IPS-20b (cell line): ENCODE measurements around the gene PARD3B.

Experiments
- H3K27ac ChIP-seq: one replicate; pipeline ENCODE4 v1.5.1; 2013; ENCODE audit warnings: low read length
- H3K27me3 ChIP-seq: 2 replicates; pipeline ENCODE4 v1.6.1; 2013; ENCODE audit warnings: mild to moderate bottlenecking, low read length, inconsistent platforms; ENCODE audit not compliant: insufficient read depth
- H3K36me3 ChIP-seq: 2 replicates; pipeline ENCODE4 v1.6.1; 2013; ENCODE audit warnings: low read depth, mild to moderate bottlenecking, inconsistent platforms, low read length, moderate library complexity; ENCODE audit not compliant: insufficient read depth
- H3K4me1 ChIP-seq: 2 replicates; pipeline ENCODE4 v1.6.1; 2013; ENCODE audit warnings: mild to moderate bottlenecking, control low read depth, inconsistent platforms, low read length, moderate library complexity; ENCODE audit not compliant: insufficient read depth
- H3K4me3 ChIP-seq: 2 replicates; pipeline ENCODE4 v1.5.1; 2013; ENCODE audit warnings: mild to moderate bottlenecking, low read length, inconsistent platforms
- H3K9ac ChIP-seq: 2 replicates; pipeline ENCODE4 v1.6.1; 2013; ENCODE audit warnings: low read depth, mild to moderate bottlenecking, inconsistent platforms, low read length, moderate library complexity
- H3K9me3 ChIP-seq: 2 replicates; pipeline ENCODE4 v1.6.1; 2013; ENCODE audit warnings: mild to moderate bottlenecking, low read depth, low read length, inconsistent platforms; ENCODE audit not compliant: insufficient read depth

PARD3B gene

DNA sequence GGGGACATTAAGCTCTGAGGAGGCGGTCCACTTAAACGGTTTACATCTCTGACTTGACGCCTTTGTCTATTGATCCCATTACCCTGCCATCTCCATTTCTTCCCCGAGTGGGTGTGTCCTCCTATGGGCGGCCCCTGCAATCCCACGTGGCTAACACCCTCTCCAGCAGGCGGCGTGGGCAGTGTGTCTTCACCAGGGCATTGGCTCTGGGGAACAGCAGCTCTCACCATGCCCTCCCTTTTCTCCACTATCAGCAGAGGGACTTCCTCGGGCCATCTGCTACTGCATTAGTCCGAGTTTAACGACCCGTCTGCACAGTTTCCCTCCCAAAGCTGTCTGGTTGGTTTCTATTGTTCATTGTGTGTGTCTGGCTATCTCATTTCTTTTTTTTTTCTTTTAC, 625.1 kb downstream of the PARD3B start:
- no peaks in the 10 kb centered on the region for H3K4me1 ChIP-seq

DNA sequence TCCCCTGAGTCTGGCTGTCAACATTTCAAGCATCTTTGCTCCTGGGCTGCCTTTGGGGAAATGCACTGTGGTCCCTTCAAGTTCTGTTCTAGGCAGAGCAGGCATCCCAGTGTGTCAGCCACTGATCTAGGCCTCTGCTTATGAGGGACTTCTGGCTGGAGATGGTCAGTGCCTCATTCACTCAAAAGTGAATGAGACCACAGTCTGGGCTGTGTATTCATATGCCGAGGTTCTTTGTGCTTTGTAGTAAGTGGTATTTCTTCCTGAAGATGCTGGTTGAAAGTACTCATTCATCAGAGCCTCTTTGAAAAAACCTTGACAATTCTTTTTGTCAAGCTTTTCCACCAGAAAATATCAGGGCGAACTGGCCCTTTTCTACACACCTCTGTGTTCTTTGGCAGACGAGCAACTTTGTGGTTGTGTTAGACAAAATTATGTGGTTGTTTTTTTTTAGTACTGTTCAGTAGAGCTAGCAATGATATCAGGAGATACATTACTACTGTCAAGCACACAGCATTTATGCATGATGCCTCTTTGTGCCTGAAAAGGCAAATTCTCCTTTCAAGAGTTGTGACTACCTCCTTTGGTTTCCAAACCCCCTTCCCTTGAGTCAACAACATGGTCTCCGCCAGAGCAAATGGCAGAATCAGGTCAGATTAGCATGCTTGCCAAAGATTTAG, 626.1 kb downstream of the PARD3B start:
- H3K4me3 ChIP-seq: no peak overlapping the region
- H3K9ac ChIP-seq: no peak overlapping the region
- no peak overlapping the region for H3K27ac ChIP-seq
- H3K36me3 ChIP-seq: no peaks in the 10 kb centered on the region
- no peaks in the 10 kb centered on the region for H3K27me3 ChIP-seq
- no peaks in the 10 kb centered on the region for H3K4me1 ChIP-seq
- no peaks in the 10 kb centered on the region for H3K9me3 ChIP-seq

More for the DNA sequence above, 625.1 kb downstream of the PARD3B start:
- no peaks in the 10 kb centered on the region for H3K27me3 ChIP-seq
- no peak overlapping the region for H3K4me3 ChIP-seq
- H3K36me3 ChIP-seq: no peaks in the 10 kb centered on the region
- no peak overlapping the region for H3K27ac ChIP-seq
- no peak overlapping the region for H3K9ac ChIP-seq
- no peaks in the 10 kb centered on the region for H3K9me3 ChIP-seq

DNA sequence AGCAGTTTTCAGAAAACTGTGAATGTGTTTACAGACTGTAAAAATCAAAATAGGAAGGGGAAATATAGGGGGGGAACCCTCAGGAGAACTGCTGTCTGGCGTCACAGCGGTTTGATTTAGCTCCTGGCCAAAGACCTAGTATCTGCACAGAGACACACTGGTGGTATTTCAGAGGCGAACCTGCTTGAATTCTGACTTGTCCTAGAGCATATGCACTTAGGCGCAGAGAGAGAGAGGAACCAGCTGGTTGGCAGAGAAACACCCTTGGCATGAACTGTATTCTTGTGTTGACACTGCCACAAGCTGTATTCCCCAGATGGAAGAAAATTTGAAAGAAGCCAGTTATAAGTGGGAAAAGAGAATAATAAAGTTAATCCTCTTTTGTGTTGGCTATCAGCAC, 630.6 kb downstream of the PARD3B start:
- Histone ChIP-seq H3K9me3 (no peaks in the 10 kb centered on the region), H3K27me3 (no peaks in the 10 kb centered on the region), H3K27ac (no peak overlapping the region), H3K36me3 (no peaks in the 10 kb centered on the region), H3K4me1 (peaks cover 7% of the 10 kb centered on the region; the same call in 1 of the 2 replicates), H3K4me3 (no peak overlapping the region), H3K9ac (no peak overlapping the region)

DNA sequence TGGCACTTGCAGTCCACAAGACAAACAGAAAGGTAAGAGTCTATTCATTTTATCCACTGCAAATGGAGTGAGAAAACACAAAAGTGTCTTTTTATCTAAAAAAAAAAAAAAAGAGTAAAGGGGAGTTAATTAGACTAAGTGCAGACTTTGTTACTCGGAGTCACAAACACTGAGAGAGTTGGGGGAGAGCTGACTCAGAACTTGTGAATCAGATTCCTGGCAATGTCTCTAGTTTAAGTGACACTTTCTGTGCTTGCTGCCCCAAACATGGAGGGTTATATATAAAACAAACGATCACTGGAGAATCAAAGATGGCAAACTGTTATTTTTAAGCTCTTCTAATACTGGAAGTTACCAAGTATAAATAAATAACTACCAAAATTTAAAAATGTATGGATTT, 631.3 kb downstream of the PARD3B start:
- no peaks in the 10 kb centered on the region for H3K27me3 ChIP-seq
- H3K4me1 ChIP-seq: peaks cover 8% of the 10 kb centered on the region; the same call in 1 of the 2 replicates
- no peaks in the 10 kb centered on the region for H3K36me3 ChIP-seq
- H3K4me3 ChIP-seq: no peak overlapping the region
- no peak overlapping the region for H3K27ac ChIP-seq
- H3K9ac ChIP-seq: no peak overlapping the region
- no peaks in the 10 kb centered on the region for H3K9me3 ChIP-seq

DNA sequence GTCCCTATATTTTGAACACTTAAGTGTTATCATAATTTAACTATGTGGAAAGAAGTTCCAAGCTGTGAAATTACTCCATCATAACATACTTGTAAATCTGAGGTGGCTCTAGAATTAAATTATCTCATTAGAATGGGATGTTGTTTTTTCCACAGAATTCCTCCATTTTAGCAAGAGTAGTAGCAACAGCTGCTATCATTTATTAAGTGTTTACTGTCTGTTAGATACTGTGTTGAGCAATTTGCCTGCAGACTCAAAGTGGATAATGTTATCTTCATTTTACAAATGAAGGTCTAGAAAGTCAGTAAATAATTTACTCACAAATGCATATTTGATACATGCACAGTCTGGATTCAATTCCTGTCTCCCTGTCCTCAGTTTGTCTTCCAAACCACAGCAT, 632.3 kb downstream of the PARD3B start:
- Histone ChIP-seq H3K36me3 (no peaks in the 10 kb centered on the region), H3K9ac (no peak overlapping the region), H3K4me1 (peaks cover 8% of the 10 kb centered on the region; the same call in 1 of the 2 replicates), H3K4me3 (no peak overlapping the region), H3K27me3 (no peaks in the 10 kb centered on the region), H3K27ac (no peak overlapping the region), H3K9me3 (no peaks in the 10 kb centered on the region)

DNA sequence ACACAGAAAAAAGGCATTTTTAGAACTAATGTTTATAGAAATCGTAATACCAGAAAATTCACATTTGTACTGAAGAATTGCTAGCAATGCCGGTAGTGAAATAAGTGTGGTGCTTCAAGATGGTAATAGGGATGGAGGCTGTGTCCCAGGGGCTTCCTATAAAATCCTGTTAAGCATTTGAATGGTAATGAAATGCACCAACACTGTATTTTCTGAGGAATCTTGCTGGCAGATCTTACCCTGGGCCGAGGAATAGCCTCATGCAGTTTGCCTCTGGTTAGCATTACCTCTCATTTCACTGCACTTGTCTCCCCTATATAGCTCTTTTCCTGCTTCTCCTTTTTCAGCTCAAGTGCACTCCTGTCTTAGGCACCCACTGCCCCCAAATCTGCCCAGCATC, 635.5 kb downstream of the PARD3B start:
- H3K4me3 ChIP-seq: no peak overlapping the region
- no peaks in the 10 kb centered on the region for H3K9me3 ChIP-seq
- H3K36me3 ChIP-seq: no peaks in the 10 kb centered on the region
- H3K9ac ChIP-seq: no peak overlapping the region
- H3K27me3 ChIP-seq: no peaks in the 10 kb centered on the region
- H3K4me1 ChIP-seq: peaks cover 15% of the 10 kb centered on the region; the same call in 1 of the 2 replicates
- H3K27ac ChIP-seq: no peak overlapping the region

DNA sequence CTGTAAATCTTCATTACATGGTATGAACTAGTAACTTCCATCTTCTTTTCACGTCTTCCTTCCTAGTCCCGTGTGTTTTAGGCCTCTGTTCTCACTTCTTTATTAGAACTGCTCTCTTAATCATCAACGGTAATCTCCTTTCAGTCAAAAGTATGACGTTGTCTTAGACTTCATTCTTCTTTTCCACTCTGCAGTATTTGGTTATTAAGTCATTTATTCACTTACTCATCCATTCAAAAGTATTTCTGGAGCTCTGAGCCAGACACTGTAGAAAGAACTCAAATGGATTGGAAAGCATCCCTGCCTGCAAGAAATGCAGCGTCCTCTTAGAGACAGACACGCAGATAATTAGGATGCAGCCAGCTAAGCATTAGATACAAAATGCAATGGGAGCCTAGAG, 642.5 kb downstream of the PARD3B start:
- no peak overlapping the region for H3K4me3 ChIP-seq
- no peak overlapping the region for H3K27ac ChIP-seq
- no peaks in the 10 kb centered on the region for H3K27me3 ChIP-seq
- H3K36me3 ChIP-seq: no peaks in the 10 kb centered on the region
- H3K9me3 ChIP-seq: no peaks in the 10 kb centered on the region
- no peak overlapping the region for H3K9ac ChIP-seq
- 0 out of 2 replicates have a peak, but pooled peaks cover 7% of the 10 kb centered on the region for H3K4me1 ChIP-seq

DNA sequence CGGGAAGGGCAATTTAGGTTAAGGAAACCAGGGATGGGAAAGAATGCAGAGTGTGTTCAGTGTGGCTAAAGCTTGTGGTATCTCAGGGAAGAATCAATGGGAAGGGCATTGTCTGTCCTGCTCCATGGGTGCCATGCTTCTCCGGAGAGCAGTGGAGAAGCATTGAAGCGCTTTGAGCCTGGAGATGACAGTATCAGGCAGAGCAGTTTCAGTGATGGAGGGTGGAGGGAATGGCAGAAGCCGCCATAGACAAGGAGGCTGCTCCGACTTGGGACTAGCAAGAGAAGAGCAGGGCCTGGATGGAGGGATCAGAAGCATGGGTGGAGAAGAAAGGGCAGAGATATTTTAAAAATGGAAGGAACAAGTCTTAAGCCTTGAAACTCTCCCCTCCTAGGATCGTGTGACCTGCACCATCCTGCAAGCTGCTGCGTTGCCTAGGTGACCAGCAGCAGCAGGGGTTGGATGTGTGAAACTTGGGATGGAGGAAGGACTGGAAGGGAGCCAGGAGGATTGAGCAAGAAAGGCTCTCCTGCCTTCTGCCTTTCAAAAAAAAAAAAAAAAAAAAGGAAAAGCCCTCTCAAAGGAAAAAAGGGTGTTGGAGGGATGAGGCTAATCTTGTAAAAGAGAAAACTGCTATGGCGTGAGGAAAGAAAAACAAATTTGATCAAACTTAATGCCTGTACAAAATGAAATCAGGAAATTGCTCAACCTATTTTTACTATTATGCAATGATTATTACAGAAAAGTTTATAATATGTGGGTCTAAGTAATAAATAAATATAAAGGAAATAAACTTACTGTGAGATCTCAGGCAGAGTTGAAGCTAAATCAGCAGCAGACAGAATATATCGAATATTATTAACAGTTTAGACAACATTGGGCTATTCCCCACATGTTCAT, 643.2 kb downstream of the PARD3B start:
- Histone ChIP-seq H3K9me3 (no peaks in the 10 kb centered on the region), H3K9ac (no peak overlapping the region), H3K4me1 (no peaks in the 10 kb centered on the region), H3K27ac (no peak overlapping the region), H3K27me3 (no peaks in the 10 kb centered on the region), H3K36me3 (no peaks in the 10 kb centered on the region), H3K4me3 (no peak overlapping the region)

DNA sequence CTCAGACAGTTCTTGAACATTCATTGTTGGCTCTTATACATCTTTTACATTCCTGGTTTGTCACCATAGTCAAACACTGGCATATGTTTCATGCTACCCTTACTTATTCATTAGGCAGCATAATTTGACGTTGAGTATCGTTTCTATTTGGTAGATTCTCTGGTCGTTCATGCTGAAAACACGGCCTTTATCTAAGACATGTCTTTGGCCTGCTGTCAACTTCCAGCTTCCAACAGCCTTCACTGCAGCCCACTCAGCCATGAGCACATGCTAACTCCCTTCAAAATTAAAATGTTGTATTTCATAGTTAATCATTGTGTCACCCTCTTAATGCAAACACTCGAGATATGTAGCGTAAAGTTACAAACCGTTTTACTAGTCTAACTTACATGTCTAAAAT, 644.0 kb downstream of the PARD3B start:
- H3K9ac ChIP-seq: no peak overlapping the region
- H3K4me1 ChIP-seq: no peaks in the 10 kb centered on the region
- no peak overlapping the region for H3K27ac ChIP-seq
- no peaks in the 10 kb centered on the region for H3K36me3 ChIP-seq
- no peaks in the 10 kb centered on the region for H3K27me3 ChIP-seq
- no peaks in the 10 kb centered on the region for H3K9me3 ChIP-seq
- no peak overlapping the region for H3K4me3 ChIP-seq

DNA sequence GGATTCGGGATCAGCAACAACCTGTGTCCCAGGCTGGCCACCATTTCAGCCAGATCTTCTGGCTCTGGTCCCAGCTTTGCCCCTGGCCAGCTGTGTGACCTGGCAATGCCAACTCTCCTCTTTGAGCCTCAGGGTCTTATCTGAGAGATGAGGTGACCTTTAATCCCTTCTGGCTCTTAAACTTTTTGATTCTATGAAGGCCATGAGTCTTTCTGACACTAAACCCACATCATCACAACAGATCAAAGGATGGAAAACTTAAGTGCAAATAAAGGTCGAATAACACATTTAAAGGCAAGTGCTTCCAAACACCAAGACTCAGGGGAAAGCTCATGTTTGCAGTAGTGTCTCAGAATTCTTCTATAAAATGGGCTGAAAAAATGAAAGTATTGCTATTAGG, 645.3 kb downstream of the PARD3B start:
- H3K4me1 ChIP-seq: no peaks in the 10 kb centered on the region
- no peak overlapping the region for H3K9ac ChIP-seq
- no peak overlapping the region for H3K27ac ChIP-seq
- no peak overlapping the region for H3K4me3 ChIP-seq
- no peaks in the 10 kb centered on the region for H3K9me3 ChIP-seq
- no peaks in the 10 kb centered on the region for H3K36me3 ChIP-seq
- H3K27me3 ChIP-seq: no peaks in the 10 kb centered on the region

DNA sequence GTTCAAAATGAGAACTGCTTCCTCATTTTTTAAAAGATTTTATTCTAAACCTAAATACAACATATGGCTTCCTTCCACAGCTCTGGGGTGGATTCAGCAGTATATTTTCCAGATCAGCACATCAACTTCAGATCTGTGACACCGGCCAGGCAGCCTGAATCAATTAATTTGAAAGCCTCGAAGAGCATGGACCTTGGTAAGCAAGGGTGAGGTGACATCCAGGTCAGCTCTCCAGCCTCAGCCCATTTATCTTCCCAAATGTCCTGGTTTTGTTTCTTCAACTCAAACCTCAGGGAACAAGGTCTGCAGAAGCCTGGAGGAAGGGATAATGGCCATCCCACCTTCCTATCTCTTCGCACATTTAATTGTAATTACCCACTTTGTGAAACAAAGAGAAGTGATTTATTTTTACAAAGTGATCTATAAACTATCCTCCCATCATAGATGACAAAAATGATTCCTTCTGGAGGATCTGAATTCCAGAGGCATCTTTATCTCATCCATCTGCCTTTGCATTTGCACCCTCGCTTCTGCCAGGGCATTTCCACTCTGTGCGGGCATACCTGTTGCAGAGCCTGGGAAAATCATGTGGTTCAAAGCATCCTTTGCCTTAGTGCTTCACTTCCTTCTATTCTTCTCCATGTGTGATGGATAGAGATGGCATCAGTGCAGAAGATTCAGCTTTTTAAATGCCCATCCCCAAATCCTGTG, 648.0 kb downstream of the PARD3B start:
- Histone ChIP-seq H3K27ac (no peak overlapping the region), H3K36me3 (no peaks in the 10 kb centered on the region), H3K27me3 (no peaks in the 10 kb centered on the region), H3K4me3 (no peak overlapping the region), H3K4me1 (peaks cover 23% of the 10 kb centered on the region), H3K9me3 (no peaks in the 10 kb centered on the region), H3K9ac (no peak overlapping the region)
